ENCODE results near the gene FOXP1.

DNA sequence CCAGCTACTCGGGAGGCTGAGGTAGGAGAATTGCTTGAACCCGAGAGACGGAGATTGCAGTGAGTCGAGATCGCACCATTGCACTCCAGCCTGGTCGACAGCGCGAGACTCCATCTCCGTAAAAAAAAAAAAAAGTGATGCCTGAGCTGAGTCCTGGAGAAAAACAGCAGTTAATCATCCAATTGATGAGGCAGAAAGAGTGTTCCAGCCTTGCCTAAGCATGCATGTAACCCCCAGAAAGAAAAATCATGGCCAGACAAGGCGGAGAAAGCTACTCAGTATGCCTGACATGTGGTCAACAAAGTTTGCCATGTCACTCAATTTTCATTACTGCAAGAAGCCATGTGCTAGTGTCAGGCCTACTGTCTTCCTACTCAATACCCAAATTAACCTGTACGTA lies 678.0 kb downstream of the FOXP1 start:
- TF ChIP-seq, protein P1, sequence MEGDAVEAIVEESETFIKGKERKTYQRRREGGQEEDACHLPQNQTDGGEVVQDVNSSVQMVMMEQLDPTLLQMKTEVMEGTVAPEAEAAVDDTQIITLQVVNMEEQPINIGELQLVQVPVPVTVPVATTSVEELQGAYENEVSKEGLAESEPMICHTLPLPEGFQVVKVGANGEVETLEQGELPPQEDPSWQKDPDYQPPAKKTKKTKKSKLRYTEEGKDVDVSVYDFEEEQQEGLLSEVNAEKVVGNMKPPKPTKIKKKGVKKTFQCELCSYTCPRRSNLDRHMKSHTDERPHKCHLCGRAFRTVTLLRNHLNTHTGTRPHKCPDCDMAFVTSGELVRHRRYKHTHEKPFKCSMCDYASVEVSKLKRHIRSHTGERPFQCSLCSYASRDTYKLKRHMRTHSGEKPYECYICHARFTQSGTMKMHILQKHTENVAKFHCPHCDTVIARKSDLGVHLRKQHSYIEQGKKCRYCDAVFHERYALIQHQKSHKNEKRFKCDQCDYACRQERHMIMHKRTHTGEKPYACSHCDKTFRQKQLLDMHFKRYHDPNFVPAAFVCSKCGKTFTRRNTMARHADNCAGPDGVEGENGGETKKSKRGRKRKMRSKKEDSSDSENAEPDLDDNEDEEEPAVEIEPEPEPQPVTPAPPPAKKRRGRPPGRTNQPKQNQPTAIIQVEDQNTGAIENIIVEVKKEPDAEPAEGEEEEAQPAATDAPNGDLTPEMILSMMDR (IDR thresholded peaks at IDR 0.05), result no peak
- TF ChIP-seq EZH2 (IDR thresholded peaks at IDR 0.05; ENCODE audit: borderline replicate concordance, insufficient read depth, low read depth, low read length, poor library complexity, severe bottlenecking), result no peak

Data from B cell (primary cell).